ENCODE measurements around the gene NKX2-3. TPM values are rescaled to one million over a fixed set of nuclear protein-coding genes. Genes with fewer than 3 reads are reported as not detected.

NKX2-3 gene
- total RNA-seq, 1 donor from 2014 or later = not detected

- TF ChIP-seq CTCF (conservative IDR thresholded peaks at IDR 0.05; ENCODE audit: low read depth, low read length) = no peak
- no peak for DNase-seq (ENCODE audit: low read depth)
- H3K4me3 ChIP-seq (ENCODE audit: low read depth, low read length) = no peak overlapping the region
Observed at GRCh38 chr10:99555825-99556523, 23.2 kb downstream of the NKX2-3 start.

DNA sequence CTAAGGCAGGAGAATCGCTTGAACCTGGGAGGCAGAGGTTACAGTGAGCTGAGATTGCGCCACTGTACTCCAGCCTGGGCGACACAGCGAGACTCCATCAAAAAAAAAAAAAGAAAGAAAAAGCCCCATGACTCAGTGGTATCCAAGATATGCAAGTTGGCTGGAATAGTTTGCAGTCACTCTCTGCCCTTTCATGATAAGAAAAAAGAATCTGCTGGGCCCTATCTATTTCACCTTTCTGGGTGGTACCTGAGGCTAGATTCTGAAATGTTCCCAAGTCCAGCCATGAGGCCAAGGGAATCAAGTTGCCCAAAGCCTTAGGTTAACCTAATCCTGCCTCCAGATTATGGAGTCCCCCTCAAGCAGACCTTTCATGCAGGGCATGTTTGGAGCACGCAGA lies 24.3 kb downstream of the NKX2-3 start:
- no peak overlapping the region for H3K4me3 ChIP-seq (ENCODE audit: low read depth, low read length)
- DNase-seq (ENCODE audit: low read depth) = no peak
- TF ChIP-seq CTCF (conservative IDR thresholded peaks at IDR 0.05; ENCODE audit: low read depth, low read length) = no peak

GRCh38 chr10:99558708-99559107 lies 26.0 kb downstream of the NKX2-3 start:
- H3K4me3 ChIP-seq (ENCODE audit: low read depth, low read length) = no peak overlapping the region

DNA sequence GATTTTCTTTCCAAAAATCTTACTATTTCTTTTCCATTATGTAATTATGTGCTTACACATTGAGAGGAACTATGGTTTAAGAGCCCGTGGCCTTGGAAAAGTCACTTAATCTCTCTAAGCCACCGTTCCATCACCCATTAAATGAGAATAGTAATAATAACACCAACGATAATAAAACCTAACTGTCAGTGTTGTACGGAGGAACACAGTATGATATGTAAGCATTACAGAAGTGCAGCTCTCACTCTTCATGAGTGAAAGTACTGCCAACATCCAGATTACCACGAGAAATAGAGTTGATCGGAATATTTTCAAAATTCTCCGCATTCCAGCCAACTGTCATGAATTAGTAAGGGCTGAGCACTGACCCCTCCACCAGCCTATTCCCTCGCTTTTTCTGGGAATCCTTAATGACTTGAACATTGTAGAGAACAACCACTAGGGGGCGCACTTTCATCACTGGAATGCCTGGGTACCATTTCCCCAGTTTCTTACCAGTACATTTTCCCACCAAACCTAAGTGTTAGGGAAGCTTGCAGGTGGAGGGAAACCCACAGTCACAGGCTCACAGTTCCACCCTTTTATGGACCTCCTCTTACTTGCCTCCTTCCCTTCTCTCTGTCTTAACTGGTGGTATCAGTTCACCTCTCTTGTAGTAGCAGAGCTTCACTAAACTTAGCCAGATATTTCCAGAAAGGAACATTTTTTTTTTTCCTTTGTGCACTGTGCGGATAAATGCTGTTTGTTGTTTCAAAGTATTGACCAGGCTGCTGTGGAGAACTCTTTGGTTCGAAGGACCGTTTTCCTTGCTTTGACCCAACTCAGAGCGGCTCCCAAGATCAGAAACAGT lies 27.8 kb downstream of the NKX2-3 start:
- no peak overlapping the region for H3K4me3 ChIP-seq (ENCODE audit: low read depth, low read length)
- peak; percentile 85 for TF ChIP-seq CTCF (conservative IDR thresholded peaks at IDR 0.05; ENCODE audit: low read depth, low read length)
- peak; percentile 10 for DNase-seq (ENCODE audit: low read depth)

More at GRCh38 chr10:99558708-99559107, 26.0 kb downstream of the NKX2-3 start:
- TF ChIP-seq CTCF (conservative IDR thresholded peaks at IDR 0.05; ENCODE audit: low read depth, low read length) = no peak
- DNase-seq (ENCODE audit: low read depth) = no peak

DNA sequence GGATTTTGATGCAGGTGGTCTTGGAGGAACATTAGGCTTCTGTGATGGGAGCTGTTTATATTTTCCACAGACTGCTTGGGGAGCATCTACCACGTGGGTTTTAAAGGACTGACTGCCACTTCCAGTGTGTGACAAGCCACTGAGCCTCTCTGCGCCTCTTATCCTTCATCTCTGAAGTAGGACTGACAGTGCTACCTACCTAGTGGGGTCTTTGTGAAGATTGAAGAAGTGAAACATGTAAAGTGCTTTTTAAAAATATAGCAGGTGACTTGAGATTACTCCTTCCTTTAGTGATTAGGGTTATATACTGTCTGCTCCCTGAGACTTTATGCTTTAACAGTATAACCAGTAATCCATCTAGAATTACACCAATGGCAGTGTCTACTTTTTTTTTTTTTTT lies 29.9 kb downstream of the NKX2-3 start:
- H3K4me3 ChIP-seq (ENCODE audit: low read depth, low read length) = no peak overlapping the region
- DNase-seq (ENCODE audit: low read depth) = no peak
- no peak for TF ChIP-seq CTCF (conservative IDR thresholded peaks at IDR 0.05; ENCODE audit: low read depth, low read length)

- no peak for DNase-seq (ENCODE audit: low read depth)
- H3K4me3 ChIP-seq (ENCODE audit: low read depth, low read length) = no peak overlapping the region
- TF ChIP-seq CTCF (conservative IDR thresholded peaks at IDR 0.05; ENCODE audit: low read depth, low read length) = no peak
Observed at GRCh38 chr10:99564361-99564760, 31.6 kb downstream of the NKX2-3 start.

Measured in epithelial cell of proximal tubule (primary cell).